Stimulated activated CD4-positive, alpha-beta T cell treated with anti-CD3 and anti-CD28 coated beads, Interleukin-1b, Interleukin-23, amount 100 ng/mL, for 48 hours (primary cell): Measurements from ENCODE around the gene NEIL1.

Experiments used
- DNase-seq: peaks from one replicate; pipeline ENCODE4 v3.0.0-alpha.2; 2020

Gene NEIL1

GRCh38 chr15:75389791-75390382 lies 43.0 kb downstream of the NEIL1 start:
- DNase-seq, result no peak

GRCh38 chr15:75397494-75397893 lies 50.7 kb downstream of the NEIL1 start:
- no peak for DNase-seq

- no peak for DNase-seq
Observed at GRCh38 chr15:75403892-75404291, 57.1 kb downstream of the NEIL1 start.
